ENCODE measurements around the gene GSK3A.

DNA sequence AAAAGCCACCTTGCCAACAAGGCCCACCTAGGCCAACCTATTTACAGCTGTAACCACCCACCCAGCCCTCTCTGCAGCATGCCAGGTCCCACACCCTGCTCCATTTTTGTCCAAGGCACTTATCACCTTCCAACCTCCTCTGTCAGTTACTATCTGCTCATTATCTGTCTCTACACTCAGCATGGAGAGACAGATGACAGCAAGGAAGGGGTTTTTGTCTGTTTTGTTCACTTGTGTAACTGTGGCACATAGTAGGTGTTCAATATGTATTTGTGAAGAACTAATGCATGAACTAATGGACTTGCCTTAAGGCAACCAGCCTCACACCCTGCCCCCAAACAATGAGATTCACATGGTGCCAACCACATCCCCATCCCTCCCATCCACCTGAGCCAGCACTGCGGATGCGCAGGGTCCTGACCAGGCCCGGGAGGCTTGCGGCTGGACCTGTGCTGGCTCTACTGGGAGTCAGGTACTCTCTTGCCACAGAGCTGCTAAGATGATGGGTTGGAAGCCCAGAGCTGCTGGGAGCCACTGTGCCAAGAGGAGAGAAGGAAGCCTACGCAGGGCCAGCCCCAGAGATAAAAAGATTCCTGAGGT is 42.2 kb downstream of the GSK3A start:
- TF ChIP-seq, protein P1, sequence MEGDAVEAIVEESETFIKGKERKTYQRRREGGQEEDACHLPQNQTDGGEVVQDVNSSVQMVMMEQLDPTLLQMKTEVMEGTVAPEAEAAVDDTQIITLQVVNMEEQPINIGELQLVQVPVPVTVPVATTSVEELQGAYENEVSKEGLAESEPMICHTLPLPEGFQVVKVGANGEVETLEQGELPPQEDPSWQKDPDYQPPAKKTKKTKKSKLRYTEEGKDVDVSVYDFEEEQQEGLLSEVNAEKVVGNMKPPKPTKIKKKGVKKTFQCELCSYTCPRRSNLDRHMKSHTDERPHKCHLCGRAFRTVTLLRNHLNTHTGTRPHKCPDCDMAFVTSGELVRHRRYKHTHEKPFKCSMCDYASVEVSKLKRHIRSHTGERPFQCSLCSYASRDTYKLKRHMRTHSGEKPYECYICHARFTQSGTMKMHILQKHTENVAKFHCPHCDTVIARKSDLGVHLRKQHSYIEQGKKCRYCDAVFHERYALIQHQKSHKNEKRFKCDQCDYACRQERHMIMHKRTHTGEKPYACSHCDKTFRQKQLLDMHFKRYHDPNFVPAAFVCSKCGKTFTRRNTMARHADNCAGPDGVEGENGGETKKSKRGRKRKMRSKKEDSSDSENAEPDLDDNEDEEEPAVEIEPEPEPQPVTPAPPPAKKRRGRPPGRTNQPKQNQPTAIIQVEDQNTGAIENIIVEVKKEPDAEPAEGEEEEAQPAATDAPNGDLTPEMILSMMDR (conservative IDR thresholded peaks at IDR 0.05; ENCODE audit: low read length), result no peak
- TF ChIP-seq EZH2phosphoT487 (IDR thresholded peaks at IDR 0.05; ENCODE audit: borderline replicate concordance), result no peak
